NCI-H2029 treated with DMSO at 0.1 percent for 48 hours (cell line): ENCODE results near the gene ATG4B.
A peak's percentile ranks its signal among the peaks of the same experiment; 100 is the strongest.
"Not testable (repeated sequence)": the region's sequence is repeated elsewhere in the genome, so short reads cannot be mapped to it uniquely, and the experiment has no call there.

Experiments
- DNase-seq: peaks from one replicate; lab custom pipeline; 2025; lab: John Stamatoyannopoulos, UW

Gene ATG4B

DNA sequence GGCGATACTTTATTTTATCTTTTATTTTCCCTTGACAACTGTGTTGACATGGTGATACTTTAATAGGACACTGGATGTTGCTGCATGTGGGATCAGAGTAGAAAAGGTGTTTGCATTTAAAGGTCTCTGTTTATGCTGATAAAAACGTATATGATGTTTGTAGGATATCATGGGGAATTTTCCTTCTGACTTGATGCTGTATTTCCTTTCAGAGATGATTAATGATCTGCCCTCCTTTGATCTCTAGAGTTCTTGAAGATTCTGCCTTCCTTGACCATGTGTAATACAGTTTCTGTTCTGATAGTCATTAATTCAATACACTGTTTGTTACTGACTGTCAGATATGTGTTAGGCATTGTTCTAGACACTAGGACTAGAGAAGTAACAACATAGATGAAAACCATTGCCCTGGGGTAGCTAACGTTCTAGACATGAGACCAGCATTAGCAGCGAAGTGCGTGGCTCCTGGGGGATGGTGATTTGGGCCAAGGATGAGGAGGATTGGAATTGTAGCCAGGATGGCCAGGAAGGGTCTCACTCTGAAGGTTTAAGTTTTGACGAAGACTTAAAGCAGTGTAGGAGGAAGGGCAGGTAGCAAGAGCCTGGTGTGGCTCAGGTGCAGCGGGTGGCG, 2.8 kb downstream of the ATG4B start:
- no peak for DNase-seq

DNA sequence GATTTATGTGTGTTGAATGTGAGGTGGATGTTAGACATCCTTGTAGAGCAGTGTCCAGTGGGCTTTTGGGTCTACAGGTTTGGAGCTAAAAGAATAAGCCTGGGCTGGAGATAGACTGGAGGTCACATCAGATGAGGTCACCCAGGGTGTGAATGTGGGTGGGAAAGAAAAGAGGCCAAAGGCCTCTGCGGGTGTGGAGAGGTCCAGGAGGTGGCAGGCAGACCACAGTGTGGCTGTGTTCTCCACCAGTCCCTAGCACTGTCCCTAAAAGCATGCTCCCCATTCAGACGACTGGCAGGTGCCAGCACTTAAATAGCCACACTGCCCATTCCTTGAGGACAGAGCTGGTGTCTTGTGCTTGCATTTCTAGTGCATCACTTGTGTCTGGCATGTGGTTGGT, 4.1 kb downstream of the ATG4B start:
- no peak for DNase-seq

DNA sequence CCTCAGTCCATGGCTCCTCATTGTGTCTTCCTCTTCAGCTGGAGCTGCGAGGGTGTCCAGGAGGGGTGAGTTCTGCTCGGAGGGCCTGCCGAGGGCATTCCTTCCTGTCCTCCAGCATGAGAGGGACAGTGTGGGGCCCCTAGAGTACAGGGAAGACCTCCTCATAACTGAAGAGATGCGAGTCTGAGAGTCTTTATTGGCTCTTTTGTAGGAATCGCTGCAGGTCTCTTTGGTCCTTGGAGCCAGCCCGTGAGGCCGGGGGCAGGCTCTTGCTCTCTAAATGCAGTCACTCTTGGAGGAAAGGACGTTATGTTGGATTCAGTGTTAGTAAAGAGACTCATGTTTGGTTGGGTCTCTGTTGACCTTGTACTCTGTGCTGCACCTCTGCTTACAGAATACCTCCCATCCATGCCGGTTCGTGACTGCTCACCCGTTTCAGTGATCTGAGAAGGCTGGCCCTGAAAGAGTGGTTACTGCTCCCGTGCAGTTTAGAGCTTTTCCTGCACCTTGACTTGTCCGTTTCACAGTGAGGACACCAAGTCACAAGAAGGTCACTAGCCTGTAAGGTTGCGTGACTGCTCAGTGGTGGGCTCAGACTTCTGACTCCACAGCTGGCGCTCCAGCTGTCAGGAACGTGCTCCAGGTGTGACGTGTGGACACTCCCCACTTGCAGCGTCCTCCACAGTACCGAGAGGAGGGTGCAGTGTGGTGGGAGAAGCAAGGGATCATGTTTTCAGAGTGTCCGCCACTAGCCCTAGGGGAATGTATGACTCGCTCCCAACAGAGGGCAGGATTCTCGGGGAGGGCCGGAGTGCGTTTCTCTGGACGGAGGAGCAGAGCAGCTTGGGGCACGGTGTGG, 7.8 kb downstream of the ATG4B start:
- no peak for DNase-seq

DNA sequence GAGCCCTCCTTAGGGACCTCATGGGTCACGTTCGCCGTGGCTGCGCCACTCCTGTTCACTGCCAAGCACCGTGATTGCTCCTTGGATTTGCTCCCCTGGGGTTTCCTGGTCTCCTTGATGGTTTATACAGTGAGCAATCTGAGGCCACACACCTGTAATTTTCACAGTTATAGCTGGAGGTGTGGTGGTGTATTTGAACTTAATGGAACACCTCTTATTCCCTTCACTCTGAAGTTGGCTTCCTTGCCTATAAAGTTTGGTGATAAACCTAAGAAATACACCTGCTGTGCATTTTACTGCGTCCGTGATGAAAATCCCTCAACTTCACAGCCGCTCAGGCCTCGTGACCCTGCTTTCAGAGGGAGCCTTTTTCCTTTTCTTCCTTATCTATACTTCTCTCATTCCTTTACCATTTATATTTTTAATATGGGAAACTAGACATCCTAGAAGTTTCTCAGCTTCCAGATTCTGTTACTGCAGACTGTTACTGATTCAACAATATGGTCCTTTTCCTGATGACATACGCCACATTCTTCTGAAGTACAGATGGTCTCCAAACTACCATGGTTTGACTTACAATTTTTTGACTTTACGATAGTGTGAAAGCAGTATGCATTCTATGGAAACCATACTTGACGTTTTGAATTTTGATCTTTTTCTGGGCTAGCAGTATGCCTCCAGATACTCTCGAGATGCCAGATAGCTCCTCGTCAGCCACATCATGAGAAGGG, 8.6 kb downstream of the ATG4B start:
- DNase-seq = no peak

DNA sequence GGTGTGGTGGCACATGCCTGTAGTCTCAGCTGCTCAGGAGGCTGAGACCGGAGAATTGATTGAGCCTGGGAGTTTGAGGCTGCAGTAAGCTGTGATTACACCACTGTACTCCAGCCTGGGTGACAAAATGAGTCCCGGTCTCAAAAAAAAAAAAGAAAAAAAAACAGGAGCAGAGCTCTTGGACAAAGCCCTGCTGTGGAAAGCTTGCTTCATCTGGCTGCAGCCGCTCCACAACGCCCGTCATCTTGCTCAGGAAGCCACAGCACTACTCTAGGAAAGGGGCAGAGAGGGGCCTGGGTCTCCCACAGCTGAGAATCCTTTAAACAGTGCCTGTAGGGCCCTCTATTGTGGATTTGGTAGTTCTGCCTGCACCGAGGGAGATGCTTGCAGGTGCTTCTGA, 11.0 kb downstream of the ATG4B start:
- DNase-seq = no peak

DNA sequence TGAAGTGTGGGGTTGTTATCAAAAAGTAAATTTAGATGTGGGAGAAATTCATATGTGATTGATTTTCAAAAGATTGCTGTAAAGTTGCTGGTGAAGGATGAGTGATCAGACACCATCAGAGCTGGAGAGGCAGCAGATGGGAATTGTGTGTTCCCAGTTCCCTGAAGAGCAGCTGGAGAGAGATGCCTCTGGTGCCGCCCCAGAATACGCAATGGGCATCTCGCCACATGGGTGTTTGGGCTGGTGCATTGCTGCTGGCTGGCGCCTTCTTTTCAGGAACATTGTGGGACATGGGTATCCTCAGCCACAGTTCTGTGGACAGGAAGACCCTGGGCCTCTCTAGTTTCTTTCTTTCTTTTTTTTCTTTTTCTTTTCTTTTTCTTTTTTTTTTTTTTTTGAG, 11.9 kb downstream of the ATG4B start:
- DNase-seq = no peak

DNA sequence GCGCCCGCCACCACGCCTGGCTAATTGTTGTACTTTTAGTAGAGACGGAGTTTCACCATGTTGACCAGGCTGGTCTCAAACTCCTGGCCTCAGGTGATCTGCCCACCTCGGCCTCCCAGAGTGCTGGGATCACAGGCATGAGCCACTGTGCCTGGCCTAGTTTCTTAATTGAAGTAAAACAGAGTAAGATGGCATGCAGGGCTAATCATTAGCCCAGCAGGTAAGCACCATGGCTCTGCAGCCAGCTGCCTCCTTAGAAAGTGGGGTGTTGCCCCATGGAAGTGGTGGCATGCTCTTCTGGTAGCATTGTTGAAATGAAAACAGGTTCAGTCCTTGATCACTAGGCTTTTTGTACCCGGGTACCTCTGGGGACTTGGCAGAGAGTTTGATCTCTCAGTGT, 12.4 kb downstream of the ATG4B start:
- DNase-seq = no peak

DNA sequence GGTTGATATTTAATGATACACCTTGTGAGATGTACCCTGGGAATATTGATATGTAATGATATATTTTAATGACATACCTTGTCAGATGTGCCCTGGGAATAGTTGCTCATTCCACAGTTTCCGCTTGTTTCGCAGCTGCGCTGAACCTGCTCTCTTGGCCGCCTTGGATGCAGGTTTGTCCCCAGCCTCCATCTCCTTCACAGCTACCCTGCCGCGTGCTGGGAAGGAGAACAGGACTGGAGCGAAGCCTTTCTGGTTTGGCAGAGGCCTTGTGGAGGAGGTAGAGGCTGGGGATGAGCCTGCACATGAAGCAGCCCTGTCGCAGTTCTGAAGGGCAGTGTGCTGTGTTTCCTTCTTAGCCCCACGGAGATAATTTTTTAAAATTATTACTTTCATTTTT, 14.6 kb downstream of the ATG4B start:
- no peak for DNase-seq

DNA sequence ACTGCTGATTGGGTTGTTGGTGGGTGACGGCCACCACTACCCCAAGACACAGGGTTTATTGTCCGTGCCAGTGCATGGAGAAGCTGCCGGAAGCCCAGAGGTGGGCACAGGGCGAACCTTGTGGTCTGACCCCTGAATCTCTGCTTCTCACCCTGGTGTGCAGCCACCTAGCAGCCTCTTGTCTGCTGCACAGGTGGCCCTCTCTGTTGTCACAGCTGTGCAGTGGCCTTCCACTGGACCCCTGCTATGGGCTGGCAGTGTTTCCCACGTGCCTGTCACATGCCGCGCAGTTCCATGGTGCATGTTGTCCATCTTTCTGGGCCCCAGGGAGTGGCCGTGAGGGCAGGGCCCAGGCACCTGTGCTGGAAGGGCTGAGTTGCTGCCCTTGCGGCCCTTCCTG, 15.2 kb downstream of the ATG4B start:
- no peak for DNase-seq

DNA sequence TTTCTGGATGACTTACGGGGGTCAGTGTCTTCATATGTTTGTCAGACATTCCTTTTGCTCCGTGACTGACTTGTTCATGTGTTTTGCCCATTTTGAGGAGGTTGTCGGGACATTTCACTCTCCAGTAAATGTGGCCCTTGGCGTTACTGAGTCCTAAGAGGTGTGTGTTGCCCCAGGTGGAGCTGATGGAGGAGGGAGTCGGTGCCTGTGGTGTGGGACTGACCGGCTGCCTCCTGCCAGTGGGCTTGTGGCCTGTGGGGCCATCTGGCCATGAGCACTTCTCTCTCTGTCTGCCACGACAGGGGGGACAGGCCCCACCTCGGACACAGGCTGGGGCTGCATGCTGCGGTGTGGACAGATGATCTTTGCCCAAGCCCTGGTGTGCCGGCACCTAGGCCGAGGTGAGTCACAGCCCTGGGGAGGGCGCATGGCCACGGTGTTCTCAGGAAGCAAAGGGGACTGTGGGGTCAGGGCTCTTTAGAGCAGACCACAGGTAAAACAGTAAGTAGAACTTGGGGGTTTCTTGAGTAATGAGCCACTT, 15.8 kb downstream of the ATG4B start:
- no peak for DNase-seq

DNA sequence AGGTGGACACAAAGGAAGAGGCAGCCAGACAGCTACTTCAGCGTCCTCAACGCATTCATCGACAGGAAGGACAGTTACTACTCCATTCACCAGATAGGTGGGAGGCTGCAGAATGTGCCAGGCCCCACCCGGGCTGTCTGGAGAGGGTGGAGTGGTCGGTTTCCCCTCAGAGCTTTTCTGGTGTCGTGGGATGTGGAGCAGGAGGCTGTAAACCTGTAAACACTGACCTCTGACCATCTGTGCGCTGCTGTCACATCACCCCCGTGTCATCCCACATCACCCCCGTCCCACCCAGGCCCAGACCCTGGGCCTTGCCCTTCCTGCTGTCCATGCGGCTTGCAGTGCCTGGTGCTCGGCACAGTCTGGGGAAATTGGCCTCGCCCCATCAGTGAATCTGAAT, 17.1 kb downstream of the ATG4B start:
- no peak for DNase-seq

DNA sequence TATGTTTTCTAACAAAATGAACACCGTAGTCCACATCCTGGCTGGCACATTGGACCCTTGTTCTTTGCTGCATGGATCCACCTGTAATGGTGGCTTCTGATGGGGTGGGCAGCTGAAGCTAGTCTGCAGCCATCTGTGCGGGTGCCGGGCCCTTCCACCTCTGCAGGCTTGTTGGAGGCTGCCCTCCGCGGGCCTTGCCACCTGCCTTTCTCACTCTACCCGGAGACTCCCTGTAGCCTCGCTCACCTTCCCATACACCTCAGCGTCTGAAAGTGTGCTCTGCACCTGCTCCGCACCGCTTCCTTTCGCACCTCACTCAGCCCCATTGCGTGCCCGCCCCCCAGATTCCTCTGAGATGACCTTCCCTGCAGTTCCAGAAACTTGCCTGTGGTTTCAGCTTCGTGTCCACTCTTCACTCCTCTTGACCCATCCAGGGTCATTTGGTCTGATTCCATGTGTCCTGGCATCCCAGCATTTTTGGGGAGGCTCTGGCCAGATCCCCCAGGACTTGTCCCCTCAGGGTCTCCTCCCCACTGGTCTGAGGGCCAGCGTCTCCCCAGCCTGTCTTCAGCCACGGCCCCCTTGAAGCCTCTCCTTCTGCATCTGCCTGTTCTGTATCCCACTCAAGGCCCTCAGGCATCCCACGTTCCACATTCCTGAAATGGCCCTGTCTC, 18.2 kb downstream of the ATG4B start:
- no peak for DNase-seq

DNA sequence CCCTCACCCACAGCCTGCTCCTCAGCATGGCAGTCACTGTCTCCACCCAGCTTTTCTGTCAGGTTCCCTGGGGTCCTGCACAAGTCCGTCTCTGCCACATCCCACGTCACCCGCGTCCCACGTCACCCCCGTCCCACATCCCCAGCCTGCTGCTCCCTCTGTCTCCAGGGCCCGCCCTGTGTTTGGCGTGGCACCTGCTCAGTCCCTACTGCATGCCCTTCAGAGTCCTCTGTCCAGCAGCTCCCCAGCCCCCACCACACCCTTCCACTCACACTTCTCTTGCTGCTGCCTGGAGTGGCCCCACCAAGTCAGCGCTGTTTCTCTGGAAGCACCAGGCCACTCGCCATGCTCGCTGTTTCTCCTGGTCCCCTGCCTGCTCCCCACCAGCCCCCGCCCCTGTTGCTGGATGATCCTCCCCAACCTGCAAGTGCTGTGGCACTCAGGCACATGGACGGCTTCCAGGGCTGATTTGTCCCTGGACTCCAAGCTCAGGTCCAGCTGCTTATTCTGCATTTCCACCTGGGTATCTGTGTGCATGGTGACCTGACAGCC, 18.8 kb downstream of the ATG4B start:
- no peak for DNase-seq

DNA sequence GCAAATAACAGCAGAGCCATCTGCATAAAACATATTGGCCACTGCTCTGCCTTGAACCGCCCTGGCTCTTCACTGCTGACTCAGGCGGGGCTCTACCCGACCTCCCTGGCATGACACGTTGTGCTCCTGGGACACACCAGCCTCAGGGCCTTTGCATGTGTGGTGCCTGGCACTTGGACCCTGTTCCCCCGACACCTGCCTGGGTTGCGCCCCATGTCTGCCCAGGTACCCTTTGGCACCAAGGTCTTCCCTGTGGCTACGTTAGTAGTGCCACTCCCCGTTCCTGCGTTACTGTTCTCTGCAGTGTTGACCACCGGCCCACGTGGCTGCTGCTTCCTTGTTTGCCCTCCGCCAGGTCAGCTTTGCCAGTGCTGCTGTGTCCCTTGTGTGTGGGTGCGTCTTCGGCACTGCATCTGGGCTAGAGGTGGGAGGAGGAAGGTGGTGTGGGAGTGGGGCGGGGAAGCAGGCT, 20.3 kb downstream of the ATG4B start:
- no peak for DNase-seq

DNA sequence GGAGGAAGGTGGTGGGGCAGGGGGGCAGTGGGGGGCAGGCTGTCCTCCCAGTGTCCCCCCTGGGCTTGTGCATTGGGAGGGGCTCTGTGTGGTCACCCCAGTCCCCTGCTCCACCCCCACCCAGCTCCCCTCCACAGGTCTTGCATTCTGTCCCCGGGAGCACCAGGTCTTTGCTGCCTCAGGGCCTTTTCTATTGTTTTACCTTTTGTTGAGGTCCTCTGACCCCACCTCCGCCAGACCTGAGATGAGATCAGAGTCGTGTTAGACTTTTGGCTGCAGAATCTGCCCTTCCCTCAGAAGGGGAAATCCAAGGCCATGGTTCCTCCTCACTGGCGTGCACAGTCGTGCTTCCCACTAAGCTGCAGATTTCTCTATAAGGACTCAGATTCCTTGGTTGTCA, 20.8 kb downstream of the ATG4B start:
- DNase-seq = no peak

DNA sequence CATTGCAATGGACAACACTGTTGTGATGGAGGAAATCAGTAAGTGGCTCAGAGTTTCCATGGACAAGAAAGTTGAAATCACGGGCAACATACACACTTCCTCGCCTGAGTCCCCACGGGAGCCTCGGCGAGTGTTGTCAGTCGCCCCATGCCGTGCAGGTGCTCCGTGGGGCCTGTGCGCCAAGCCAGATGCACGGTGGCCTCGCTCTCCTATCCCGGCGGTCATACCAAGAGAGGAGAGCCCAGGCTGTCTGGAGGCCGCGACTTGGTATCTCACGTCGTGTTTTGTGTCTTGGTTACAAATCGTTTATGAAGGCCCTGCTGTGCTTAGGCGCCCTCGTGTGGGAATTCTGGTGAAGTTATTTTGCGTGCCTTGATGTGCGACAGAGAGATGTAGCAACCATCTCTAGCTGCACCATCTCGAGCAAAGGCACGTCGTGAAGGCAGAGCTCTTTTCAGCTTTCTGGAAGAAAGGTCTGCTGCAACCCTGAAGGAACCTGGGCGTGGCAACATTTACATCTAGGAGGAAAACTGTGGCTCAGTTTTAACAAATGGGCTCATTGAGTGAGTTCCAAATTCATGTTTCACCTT, 21.8 kb downstream of the ATG4B start:
- peak; percentile 4 for DNase-seq

DNA sequence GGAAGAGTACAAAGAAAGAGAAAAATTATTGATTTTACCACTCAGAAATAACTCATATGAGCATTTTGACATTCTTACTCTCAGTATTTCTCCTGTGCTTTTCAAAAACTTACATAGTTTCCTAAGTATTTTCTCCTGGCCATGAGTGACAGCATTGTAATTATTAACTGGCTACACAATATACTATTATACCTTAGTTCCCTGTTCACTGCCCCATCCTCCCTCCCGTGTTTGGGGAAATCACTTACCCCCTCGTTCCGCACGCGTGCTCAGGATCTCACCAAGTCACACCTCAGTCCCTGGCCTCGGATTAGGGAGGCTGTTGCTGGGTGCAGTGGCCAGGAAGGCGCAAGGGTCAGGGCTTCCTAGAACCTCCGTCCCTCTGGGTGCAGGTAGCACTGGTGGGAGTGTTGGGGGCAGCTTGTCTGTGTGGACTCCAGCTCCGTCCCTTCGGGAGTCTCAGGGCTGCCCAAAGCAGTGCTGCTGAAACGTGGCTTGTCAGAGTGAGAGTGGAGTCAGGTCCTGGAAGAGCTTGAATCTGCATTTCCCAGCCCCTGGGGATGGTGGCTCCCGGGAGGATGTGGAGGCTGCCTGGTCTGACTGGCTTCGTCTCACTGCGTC, 23.2 kb downstream of the ATG4B start:
- no peak for DNase-seq

DNA sequence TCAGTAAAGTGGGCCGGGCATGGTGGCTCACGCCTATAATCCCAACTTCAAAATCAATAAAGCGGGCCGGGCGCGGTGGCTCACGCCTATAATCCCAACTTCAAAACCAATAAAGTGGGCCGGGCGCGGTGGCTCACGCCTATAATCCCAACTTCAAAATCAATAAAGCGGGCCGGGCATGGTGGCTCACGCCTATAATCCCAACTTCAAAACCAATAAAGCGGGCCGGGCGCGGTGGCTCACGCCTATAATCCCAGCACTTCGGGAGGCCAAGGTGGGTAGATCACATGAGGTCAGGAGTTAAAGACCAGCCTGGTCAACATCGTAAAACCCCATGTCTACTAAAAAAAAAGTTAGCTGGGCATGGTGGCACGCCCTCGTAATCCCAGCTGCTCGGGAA, 25.2 kb downstream of the ATG4B start:
- DNase-seq = not testable (repeated sequence)

DNA sequence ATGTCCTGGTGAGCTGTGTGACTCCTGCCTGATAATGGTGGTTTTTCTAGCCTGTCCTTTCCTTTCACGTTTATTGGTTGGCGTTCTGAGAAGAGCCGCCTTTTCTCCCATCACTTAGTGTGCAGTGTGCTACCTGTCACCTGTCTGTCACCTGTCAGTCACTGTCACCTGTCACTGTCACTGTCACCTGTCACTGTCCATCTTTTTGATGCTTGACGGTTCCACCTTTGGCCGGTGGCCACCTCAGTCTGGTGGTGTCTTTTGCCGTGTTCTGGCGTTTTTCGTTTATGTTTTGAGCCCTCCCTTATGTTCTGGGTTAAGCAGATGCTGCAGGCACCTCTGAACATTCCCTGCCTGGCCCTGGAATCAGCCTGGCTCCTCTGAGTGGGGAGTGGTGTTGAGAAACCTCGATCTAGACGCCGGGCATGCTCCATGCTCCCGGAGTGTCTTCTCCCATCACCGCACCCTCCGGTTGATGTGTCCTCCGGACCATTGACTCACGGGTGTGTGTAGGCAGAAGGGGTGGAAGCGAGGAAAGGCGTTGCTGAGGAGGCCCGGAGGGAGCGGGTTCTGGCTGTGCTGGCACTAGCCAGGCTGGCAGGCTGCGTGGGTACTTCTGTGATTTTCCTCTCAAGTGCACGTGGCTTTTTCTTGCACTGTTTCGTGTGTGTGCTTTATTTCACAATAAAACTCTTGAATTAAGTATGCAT, 28.4 kb downstream of the ATG4B start:
- no peak for DNase-seq
